Fibroblast of mammary gland (primary cell): ENCODE measurements around the gene TFAP2E.

ENCODE experiments used
- DNase-seq: peaks from one replicate; pipeline ENCODE4 v3.0.0-alpha.2; 2010; ENCODE audit warnings: low read depth
- H3K4me3 ChIP-seq: 2 replicates; pipeline ENCODE4 v1.5.1; 2011; ENCODE audit warnings: low read depth, mild to moderate bottlenecking, low read length, moderate library complexity; ENCODE audit not compliant: control insufficient read depth
- CTCF ChIP-seq: conservative IDR thresholded peaks from 2 replicates; pipeline ENCODE4 v1.5.1; 2011; ENCODE audit warnings: low read depth, low read length, inconsistent platforms; ENCODE audit not compliant: control insufficient read depth, insufficient read depth

The TFAP2E gene

DNA sequence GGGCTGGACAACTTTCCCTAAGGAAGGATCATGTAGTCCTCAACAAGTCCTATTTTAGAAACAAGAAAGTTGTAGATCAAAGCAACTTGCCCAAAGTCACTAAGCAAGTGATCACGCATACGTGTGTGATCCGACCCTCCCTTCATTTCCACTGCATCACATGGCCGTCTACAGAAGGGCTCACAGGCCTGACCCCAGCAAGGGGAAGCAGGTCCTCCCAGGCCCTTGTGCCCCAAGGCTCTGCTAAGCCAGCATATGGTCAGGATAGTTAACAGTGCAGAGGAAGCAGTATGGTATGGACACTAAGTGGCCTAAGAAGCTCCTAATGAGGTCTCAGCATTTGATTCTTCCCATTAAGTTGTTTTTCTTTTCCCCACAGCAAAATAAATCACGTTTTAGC is 24.8 kb downstream of the TFAP2E start:
- TF ChIP-seq CTCF: no peak
- no peak for DNase-seq
- H3K4me3 ChIP-seq: no peak overlapping the region

GRCh38 chr1:35598895-35599294 is 25.8 kb downstream of the TFAP2E start:
- no peak overlapping the region for H3K4me3 ChIP-seq

GRCh38 chr1:35599411-35599810 is 26.3 kb downstream of the TFAP2E start:
- no peak for DNase-seq
- H3K4me3 ChIP-seq: no peak overlapping the region
- no peak for TF ChIP-seq CTCF

More at GRCh38 chr1:35598895-35599294, 25.8 kb downstream of the TFAP2E start:
- no peak for DNase-seq
- no peak for TF ChIP-seq CTCF

DNA sequence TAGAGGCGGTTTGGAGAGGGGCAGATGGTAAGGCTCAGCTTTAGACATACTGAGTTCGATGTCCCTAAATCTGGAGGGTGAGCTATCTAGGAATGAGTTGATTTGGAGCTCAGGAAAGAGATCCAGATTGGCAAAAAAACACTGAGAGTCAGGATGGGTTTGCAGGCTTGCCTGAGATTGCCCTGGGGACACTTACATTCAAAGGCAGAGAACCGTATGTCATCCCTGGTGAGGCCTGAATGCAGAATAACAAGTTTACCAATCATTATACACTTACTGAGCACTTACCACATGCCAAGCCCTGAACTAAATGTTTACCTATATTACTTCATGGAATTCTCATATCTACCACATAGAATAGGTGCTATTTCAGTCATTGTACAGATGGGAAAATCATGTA is 27.5 kb downstream of the TFAP2E start:
- H3K4me3 ChIP-seq: no peak overlapping the region
- no peak for TF ChIP-seq CTCF
- no peak for DNase-seq

- no peak overlapping the region for H3K4me3 ChIP-seq
- no peak for TF ChIP-seq CTCF
- no peak for DNase-seq
These were observed 30.4 kb downstream of the TFAP2E start for GRCh38 chr1:35603468-35603867.

- TF ChIP-seq CTCF: no peak
- DNase-seq: no peak
- H3K4me3 ChIP-seq: no peak overlapping the region
These were observed 30.8 kb downstream of the TFAP2E start for GRCh38 chr1:35603941-35604340.
